Neural progenitor cell (in vitro differentiated cells): Measurements from ENCODE around the gene PANX1.

Experiments used
- CTCF ChIP-seq: fragments of 200-600 bp; sonication (generic); IDR thresholded peaks from 2 replicates; pipeline ENCODE4 v1.5.1; 2017; ENCODE audit warnings: antibody characterized with exemption, mild to moderate bottlenecking
- EZH2 ChIP-seq: fragments of 200-600 bp; sonication (generic); IDR thresholded peaks from 2 replicates; pipeline ENCODE4 v1.6.1; 2017; ENCODE audit warnings: antibody characterized with exemption, mild to moderate bottlenecking, moderate library complexity
- EZH2phosphoT487 ChIP-seq: fragments of 200-600 bp; sonication (generic); IDR thresholded peaks from 2 replicates; pipeline ENCODE4 v1.6.1; 2017; ENCODE audit warnings: antibody characterized with exemption

- TF ChIP-seq CTCF (no peak), EZH2 (no peak), EZH2phosphoT487 (no peak)
These were observed 39.7 kb upstream of the PANX1 start for GRCh38 chr11:94088906-94089305.
